ENCODE results near the gene COX11.

- no peak for TF ChIP-seq CTCF (IDR thresholded peaks at IDR 0.05)
- no peak for TF ChIP-seq POLR2AphosphoS5 (IDR thresholded peaks at IDR 0.05)
- no peak for TF ChIP-seq EP300 (IDR thresholded peaks at IDR 0.05)
Measured at GRCh38 chr17:54976316-54976715, 7.9 kb upstream of the COX11 start.

Data from upper lobe of left lung (tissue), 4 donors.